PC-3 (cell line): ENCODE results near the gene OR51I2.

Experiments
- EZH2phosphoT487 ChIP-seq: fragments of 300-600 bp; sonication (generic); IDR thresholded peaks from 2 replicates; pipeline ENCODE4 v1.6.1; 2018; ENCODE audit warnings: mild to moderate bottlenecking, antibody characterized with exemption, low read length, borderline replicate concordance
- TF ChIP-seq, protein P1 (sequence below): fragments of 300-600 bp; sonication (generic); conservative IDR thresholded peaks from 2 replicates; pipeline ENCODE4 v1.5.1; 2017; ENCODE audit warnings: antibody characterized with exemption, low read depth, mild to moderate bottlenecking, low read length

DNA sequence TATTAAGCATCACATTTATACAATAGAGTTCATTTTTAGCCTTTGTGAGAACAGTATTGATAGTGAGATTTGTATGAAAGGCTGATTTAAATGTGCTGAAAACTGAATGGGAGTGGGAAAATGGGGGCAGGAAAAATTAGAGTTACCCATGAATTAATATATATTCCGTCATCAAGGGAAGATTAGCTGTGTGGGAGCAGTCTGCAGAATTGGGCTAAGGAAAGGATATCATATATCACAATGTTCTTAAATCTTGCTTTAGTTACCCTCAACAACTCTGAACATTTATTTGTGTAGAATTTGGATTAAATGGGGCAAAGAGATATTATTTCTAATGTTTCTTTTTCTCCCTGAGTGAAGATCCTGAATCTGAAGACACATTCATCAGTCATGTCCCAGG lies 27.3 kb upstream of the OR51I2 start, which contains the start of gene OR51Q1:
- TF ChIP-seq, protein P1, sequence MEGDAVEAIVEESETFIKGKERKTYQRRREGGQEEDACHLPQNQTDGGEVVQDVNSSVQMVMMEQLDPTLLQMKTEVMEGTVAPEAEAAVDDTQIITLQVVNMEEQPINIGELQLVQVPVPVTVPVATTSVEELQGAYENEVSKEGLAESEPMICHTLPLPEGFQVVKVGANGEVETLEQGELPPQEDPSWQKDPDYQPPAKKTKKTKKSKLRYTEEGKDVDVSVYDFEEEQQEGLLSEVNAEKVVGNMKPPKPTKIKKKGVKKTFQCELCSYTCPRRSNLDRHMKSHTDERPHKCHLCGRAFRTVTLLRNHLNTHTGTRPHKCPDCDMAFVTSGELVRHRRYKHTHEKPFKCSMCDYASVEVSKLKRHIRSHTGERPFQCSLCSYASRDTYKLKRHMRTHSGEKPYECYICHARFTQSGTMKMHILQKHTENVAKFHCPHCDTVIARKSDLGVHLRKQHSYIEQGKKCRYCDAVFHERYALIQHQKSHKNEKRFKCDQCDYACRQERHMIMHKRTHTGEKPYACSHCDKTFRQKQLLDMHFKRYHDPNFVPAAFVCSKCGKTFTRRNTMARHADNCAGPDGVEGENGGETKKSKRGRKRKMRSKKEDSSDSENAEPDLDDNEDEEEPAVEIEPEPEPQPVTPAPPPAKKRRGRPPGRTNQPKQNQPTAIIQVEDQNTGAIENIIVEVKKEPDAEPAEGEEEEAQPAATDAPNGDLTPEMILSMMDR = no peak
- no peak for TF ChIP-seq EZH2phosphoT487
